Fibroblast of villous mesenchyme (primary cell): ENCODE data around the gene CCDC136. TPM values are rescaled to one million over a fixed set of nuclear protein-coding genes. Genes with fewer than 3 reads are reported as not detected.

Experiments used
- DNase-seq: peaks from one replicate; pipeline ENCODE4 v3.0.0-alpha.2; 2010; ENCODE audit warnings: low read depth
- H3K4me3 ChIP-seq: 2 replicates; pipeline ENCODE4 v1.5.1; 2011; ENCODE audit warnings: low read depth, mild to moderate bottlenecking, low read length
- CTCF ChIP-seq: IDR thresholded peaks from 2 replicates; pipeline ENCODE4 v1.5.1; 2012; ENCODE audit warnings: low read depth, mild to moderate bottlenecking, low read length; ENCODE audit not compliant: insufficient read depth
- total RNA-seq: library from RNA; depleted of rRNA; stranded (reverse); fragments of >200 nt; gene quantifications from 2 replicates; pipeline ENCODE4 v1.2.3, GENCODE V29; 2012

CCDC136 gene
- total RNA-seq, 1 donor: 9.9 TPM

DNA sequence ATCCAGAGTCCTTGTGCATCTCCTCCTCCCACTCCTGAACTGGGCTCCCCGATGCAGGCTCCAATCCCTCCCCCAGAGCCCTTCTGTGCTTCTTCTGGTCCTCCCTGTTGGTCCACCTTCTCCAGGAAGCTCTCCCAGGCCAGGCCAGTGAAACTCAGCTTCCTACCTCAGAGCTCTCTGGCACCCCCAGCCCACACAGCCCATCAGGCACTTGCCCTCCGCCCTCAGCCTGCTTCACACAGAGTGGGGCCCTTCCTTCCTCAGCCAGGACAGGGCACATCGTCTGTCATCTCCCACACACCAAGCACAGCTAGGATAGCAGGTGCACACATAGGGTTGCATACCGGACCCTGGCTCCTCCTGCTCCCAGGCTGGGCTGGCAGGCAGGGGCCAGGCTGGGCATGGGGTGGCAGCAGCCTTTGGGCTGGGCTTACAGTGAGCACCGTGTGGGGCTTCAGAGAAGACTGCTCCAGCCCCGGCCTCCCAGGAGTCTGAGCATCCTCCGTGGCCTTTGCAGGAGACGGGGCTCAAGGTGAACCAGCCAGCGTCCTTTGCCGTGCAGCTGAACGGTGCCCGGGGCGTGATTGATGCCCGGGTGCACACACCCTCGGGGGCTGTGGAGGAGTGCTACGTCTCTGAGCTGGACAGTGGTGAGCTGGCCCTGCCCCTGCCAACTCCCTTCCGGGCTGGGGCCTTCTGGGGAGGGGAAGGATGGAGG lies 64.4 kb downstream of the CCDC136 start:
- H3K4me3 ChIP-seq: no peak overlapping the region
- no peak for DNase-seq
- TF ChIP-seq CTCF: no peak

DNA sequence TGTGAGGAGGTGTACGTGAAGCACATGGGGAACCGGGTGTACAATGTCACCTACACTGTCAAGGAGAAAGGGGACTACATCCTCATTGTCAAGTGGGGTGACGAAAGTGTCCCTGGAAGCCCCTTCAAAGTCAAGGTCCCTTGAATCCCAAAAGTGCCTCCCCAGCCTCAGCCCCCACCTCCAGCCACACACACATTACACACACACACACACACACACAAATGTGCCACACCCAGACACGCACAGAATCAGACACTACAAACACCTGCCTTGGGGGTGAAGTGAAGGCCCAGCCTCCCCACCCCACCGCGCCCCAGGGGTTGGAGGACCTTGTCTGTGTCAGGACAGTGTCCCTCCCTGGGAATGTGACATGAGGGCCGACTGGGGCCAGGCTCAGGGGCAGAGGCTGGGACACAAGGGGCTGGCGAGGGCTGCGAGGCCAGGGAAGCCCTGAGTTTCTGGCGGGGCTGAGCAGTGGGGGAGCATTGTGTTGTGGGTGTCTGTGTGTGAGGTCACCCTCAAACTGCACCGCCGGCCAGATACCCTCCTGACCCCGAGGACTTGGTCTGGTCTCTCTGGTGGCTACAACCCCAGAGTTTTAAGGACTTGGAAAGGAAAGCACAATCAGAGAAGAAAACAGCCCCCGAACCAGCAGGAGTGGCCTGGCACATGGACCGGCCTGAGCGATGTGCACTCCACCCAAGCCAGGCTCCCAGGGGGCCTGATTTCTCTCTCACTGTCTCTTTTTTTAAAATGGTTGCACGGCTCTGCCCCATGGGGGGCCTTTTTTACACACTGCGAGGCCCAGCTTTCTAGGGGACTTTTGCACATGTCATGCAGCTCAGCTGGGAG lies 66.8 kb downstream of the CCDC136 start:
- TF ChIP-seq CTCF: no peak
- no peak for DNase-seq
- H3K4me3 ChIP-seq: no peak overlapping the region

- no peak for TF ChIP-seq CTCF
- H3K4me3 ChIP-seq: no peak overlapping the region
- DNase-seq: no peak
Observed at GRCh38 chr7:128859232-128860157, 67.7 kb downstream of the CCDC136 start.

DNA sequence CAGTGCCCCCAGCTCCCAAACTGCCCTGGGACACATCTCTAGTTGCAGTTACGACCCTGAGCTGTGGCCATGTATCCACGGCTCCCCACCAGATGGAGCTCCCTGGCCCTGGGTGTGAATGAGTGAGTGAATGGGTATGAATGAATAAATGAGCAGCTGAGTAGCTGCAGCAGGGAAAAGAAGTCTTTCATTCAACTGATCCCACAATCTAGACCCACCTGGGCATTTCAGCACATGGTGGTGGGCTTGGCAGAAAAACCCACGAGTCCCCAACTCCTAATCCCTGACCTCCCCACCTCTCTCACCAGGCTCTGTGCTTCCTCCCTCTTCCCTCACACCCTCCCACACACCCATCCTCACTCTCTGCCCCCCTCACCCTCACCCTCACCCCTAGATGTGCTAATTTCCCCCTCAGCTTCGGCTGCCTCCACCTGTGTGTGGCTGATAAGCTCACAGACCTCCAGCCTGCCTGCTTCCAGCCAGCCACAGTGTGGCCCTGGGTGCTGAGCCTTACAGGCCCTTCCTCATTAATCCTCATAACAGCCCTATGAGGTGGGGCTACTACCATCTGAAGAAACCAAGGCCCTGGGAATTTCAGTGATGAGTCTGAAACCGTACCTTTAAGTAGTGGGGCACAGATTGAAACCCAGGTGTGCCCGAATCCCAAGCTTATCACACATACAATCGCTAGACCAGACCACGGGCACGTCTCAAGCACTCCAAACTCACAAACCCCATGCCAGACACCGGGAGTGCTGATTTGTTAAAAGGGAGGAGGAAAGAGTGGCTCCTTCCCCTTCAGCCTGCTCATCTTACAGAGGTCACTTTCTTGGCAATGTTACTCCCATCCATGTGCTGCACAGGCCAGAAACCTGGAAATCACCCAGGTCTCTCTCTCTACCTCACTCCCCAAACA lies 68.6 kb downstream of the CCDC136 start:
- TF ChIP-seq CTCF: peak; percentile 25
- H3K4me3 ChIP-seq: no peak overlapping the region
- DNase-seq: peak; percentile 56

DNA sequence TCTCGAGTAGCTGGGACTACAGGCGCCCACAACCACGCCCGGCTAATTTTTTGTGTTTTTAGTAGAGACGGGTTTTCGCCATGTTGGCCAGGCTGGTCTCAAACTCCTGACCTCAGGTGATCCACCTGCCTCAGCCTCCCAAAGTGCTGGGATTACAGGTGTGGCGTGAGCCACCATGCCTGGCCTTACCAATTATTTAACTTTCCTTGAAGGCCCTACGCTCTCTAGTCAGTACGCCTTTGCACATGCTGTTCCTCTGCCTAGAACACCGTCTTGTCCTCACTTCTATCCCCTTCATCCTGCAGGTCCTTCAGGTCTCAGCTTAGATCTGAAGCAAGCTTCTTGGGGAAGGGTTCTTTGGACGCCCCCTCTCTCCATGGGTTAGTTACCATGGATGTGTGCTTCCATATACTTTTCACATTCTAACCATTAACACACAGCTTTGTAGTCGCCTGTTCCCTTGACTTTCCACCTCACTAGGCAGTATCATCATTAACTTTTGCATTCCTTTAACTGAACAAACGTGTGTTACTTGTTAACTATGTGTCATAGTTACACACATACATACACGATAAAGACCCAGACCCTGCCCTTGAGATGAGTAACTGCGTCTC lies 70.3 kb downstream of the CCDC136 start:
- H3K4me3 ChIP-seq: peak overlapping the region; percentile 87
- DNase-seq: no peak
- TF ChIP-seq CTCF: no peak
